HL-60 (cell line): ENCODE data around the gene RCBTB2.

Experiments
- DNase-seq, 2 experiments: peaks; one replicate each; pipeline ENCODE4 v3.0.0-alpha.2; 2010 to 2020; ENCODE audit warnings: low read depth in 1 of 2, low spot score in 1 of 2
- H3K27ac ChIP-seq: fragments of 250-450 bp; sonication (Bioruptor Pico); replicated peaks from 2 replicates; pipeline ENCODE4 v1.5.1; 2020; ENCODE audit warnings: mild to moderate bottlenecking, moderate library complexity
- H3K27me3 ChIP-seq: fragments of 250-450 bp; sonication (Bioruptor Pico); 2 replicates; pipeline ENCODE4 v1.5.1; 2021; ENCODE audit warnings: mild to moderate bottlenecking, moderate library complexity; ENCODE audit not compliant: insufficient read depth, poor library complexity, severe bottlenecking
- H3K4me3 ChIP-seq: replicated peaks from 2 replicates; pipeline ENCODE4 v1.5.1; 2011; ENCODE audit warnings: mild to moderate bottlenecking, control low read depth, low read length; ENCODE audit not compliant: insufficient read depth
- CTCF ChIP-seq: IDR thresholded peaks from one replicate; pipeline ENCODE4 v1.5.1; 2011; ENCODE audit warnings: low read length, control low read depth, inconsistent platforms; ENCODE audit not compliant: insufficient read depth
- GABPA ChIP-seq: IDR thresholded peaks from 2 replicates; pipeline ENCODE4 v1.6.1; 2012; ENCODE audit warnings: low read depth
- POLR2AphosphoS5 ChIP-seq: IDR thresholded peaks from 2 replicates; pipeline ENCODE4 v1.6.1; 2012; ENCODE audit warnings: low read depth
- REST ChIP-seq: IDR thresholded peaks from 2 replicates; pipeline ENCODE4 v1.6.1; 2012; ENCODE audit warnings: low read depth; ENCODE audit not compliant: insufficient replicate concordance
- SPI1 ChIP-seq: IDR thresholded peaks from 2 replicates; pipeline ENCODE4 v1.6.1; 2012; ENCODE audit warnings: low read depth, mild to moderate bottlenecking, borderline replicate concordance

The RCBTB2 gene

GRCh38 chr13:48448285-48448958 is 84.5 kb downstream of the RCBTB2 start:
- H3K27me3 ChIP-seq = no peaks in the 10 kb centered on the region
- H3K4me3 ChIP-seq = no peak overlapping the region
- H3K27ac ChIP-seq = peak overlapping the region; percentile 12; the same call in 1 of the 2 replicates
- DNase-seq = no peak
- TF ChIP-seq REST = no peak
- TF ChIP-seq SPI1 = no peak
- no peak for TF ChIP-seq GABPA
- TF ChIP-seq POLR2AphosphoS5 = no peak
- no peak for TF ChIP-seq CTCF

GRCh38 chr13:48446464-48446863 is 86.4 kb downstream of the RCBTB2 start:
- Histone ChIP-seq H3K4me3 (no peak overlapping the region), H3K27ac (no peak overlapping the region), H3K27me3 (no peaks in the 10 kb centered on the region)
- no peak for TF ChIP-seq CTCF
- no peak for TF ChIP-seq REST
- no peak for TF ChIP-seq SPI1
- TF ChIP-seq POLR2AphosphoS5 = no peak
- TF ChIP-seq GABPA = no peak
- no peak for DNase-seq

GRCh38 chr13:48443442-48444208 is 89.3 kb downstream of the RCBTB2 start:
- H3K27ac ChIP-seq = no peak overlapping the region

More at GRCh38 chr13:48443442-48444208, 89.3 kb downstream of the RCBTB2 start:
- no peak for TF ChIP-seq REST
- TF ChIP-seq GABPA = no peak
- no peak for TF ChIP-seq SPI1
- no peak for TF ChIP-seq CTCF
- TF ChIP-seq POLR2AphosphoS5 = no peak
- Histone ChIP-seq H3K4me3 (no peak overlapping the region), H3K27me3 (no peaks in the 10 kb centered on the region)
- DNase-seq = no peak
